Measurements from ENCODE around the gene HOXB2.

GRCh38 chr17:48542114-48542656 lies 2.7 kb downstream of the HOXB2 start:
- TF ChIP-seq CTCF (IDR thresholded peaks at IDR 0.05) (no peak), POLR2A (IDR thresholded peaks at IDR 0.05) (no peak), POLR2AphosphoS5 (IDR thresholded peaks at IDR 0.05) (no peak)
